ENCODE measurements around the gene RNF144A.
"Not testable (repeated sequence)": the region's sequence is repeated elsewhere in the genome, so short reads cannot be mapped to it uniquely, and the experiment has no call there.

RNF144A gene

GRCh38 chr2:6930923-6931647, 13.9 kb downstream of the RNF144A start:
- DNase-seq, result no peak

GRCh38 chr2:6931753-6932152, 14.5 kb downstream of the RNF144A start:
- DNase-seq, result no peak

- DNase-seq, result no peak
Observed at GRCh38 chr2:6932206-6932605, 15.0 kb downstream of the RNF144A start.

GRCh38 chr2:6932828-6933227, 15.6 kb downstream of the RNF144A start:
- DNase-seq, result no peak

- DNase-seq, result no peak
Observed at GRCh38 chr2:6933911-6934310, 16.7 kb downstream of the RNF144A start.

GRCh38 chr2:6934345-6934744, 17.1 kb downstream of the RNF144A start:
- DNase-seq, result no peak

- DNase-seq, result no peak
Observed at GRCh38 chr2:6934758-6935651, 17.8 kb downstream of the RNF144A start.

GRCh38 chr2:6935652-6936020, 18.4 kb downstream of the RNF144A start:
- not testable (repeated sequence) for DNase-seq

GRCh38 chr2:6937157-6937556, 19.9 kb downstream of the RNF144A start:
- DNase-seq, result no peak

- DNase-seq, result no peak
Observed at GRCh38 chr2:6937582-6937981, 20.4 kb downstream of the RNF144A start.

- DNase-seq, result no peak
Observed at GRCh38 chr2:6939071-6939470, 21.9 kb downstream of the RNF144A start.

- DNase-seq, result no peak
Observed at GRCh38 chr2:6940820-6941219, 23.6 kb downstream of the RNF144A start.

GRCh38 chr2:6941299-6942046, 24.3 kb downstream of the RNF144A start:
- DNase-seq, result no peak

- DNase-seq, result no peak
Observed at GRCh38 chr2:6942848-6943247, 25.6 kb downstream of the RNF144A start.

- DNase-seq, result no peak
Observed at GRCh38 chr2:6943523-6943922, 26.3 kb downstream of the RNF144A start.

- no peak for DNase-seq
Observed at GRCh38 chr2:6943971-6944370, 26.8 kb downstream of the RNF144A start.

- DNase-seq, result no peak
Observed at GRCh38 chr2:6944555-6944954, 27.3 kb downstream of the RNF144A start.

- DNase-seq, result no peak
Observed at GRCh38 chr2:6945087-6945813, 28.0 kb downstream of the RNF144A start.

GRCh38 chr2:6945821-6946220, 28.6 kb downstream of the RNF144A start:
- no peak for DNase-seq

- DNase-seq, result no peak
Observed at GRCh38 chr2:6946722-6947121, 29.5 kb downstream of the RNF144A start.

- DNase-seq, result no peak
Observed at GRCh38 chr2:6947929-6948676, 30.9 kb downstream of the RNF144A start.

All from stimulated activated CD8-positive, alpha-beta memory T cell treated with anti-CD3 and anti-CD28 coated beads, Interleukin-4, amount 100 ng/mL, for 48 hours (primary cell).